K562 treated with DMSO at 1 percent for 24 hours (cell line): ENCODE data around the gene PLG. TPM values are rescaled to one million over a fixed set of nuclear protein-coding genes. Genes with fewer than 3 reads are reported as not detected.

ENCODE experiments used
- total RNA-seq: library from RNA; unstranded; fragments of 300-600 nt; gene quantifications from 2 replicates; pipeline ENCODE4 v1.2.3, GENCODE V29; 2022; ENCODE audit warnings: low read depth; ENCODE audit not compliant: insufficient read depth

Gene PLG
- total RNA-seq = not detected in 2 replicates

DNA sequence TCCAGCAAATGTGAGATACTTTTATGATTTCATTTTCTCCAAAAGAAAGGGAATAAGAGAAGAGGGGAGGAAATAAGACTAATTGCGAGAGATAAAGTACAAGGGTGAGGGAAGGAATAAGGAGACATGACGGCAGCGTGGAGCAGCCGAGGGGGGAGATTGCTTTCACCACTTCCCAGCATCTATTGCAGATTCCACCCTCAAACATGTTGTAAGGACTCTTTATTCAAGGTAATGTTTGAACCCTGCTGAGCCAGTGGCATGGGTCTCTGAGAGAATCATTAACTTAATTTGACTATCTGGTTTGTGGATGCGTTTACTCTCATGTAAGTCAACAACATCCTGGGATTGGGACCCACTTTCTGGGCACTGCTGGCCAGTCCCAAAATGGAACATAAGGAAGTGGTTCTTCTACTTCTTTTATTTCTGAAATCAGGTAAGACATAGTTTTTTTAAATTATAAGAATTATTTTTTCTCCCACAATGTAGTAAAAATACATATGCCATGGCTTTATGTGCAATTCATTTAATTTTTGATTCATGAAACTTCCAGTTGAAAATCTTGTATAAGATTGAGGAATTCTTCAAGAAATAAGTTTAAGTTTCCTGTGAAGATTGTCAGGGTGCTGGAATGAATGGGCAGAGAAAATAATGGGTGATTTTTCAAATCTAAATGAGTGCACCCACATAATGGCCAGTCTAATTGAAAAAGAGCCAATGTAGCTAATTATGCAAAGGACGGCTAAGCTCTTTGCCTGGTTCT, at the start of gene PLG:
Gene PLG (plus strand): TSS at position 327 of the 763 bp plus-strand sequence. CDS start 61 bp downstream, at position 388.

GRCh38 chr6:160664198-160664597, 37.8 kb upstream of the PLG start, which contains the start of gene LPA:
LPA (minus strand) TSS chr6:160664275; CDS start chr6:160664214, 61 bp downstream.

Other genes with a start within 250 kb of the PLG start
- gene LPA, start 38.0 kb upstream of the PLG start, total RNA-seq = 0.08 TPM in 1 of 2 replicates, not detected in the other